Activated CD4-positive, alpha-beta T cell treated with anti-CD3 and anti-CD28 coated beads for 48 hours (primary cell): ENCODE measurements around the gene NTRK1.
A peak's percentile ranks its signal among the peaks of the same experiment; 100 is the strongest.

Experiments used
- DNase-seq: peaks from one replicate; pipeline ENCODE4 v3.0.0-alpha.2; 2020

The NTRK1 gene

DNA sequence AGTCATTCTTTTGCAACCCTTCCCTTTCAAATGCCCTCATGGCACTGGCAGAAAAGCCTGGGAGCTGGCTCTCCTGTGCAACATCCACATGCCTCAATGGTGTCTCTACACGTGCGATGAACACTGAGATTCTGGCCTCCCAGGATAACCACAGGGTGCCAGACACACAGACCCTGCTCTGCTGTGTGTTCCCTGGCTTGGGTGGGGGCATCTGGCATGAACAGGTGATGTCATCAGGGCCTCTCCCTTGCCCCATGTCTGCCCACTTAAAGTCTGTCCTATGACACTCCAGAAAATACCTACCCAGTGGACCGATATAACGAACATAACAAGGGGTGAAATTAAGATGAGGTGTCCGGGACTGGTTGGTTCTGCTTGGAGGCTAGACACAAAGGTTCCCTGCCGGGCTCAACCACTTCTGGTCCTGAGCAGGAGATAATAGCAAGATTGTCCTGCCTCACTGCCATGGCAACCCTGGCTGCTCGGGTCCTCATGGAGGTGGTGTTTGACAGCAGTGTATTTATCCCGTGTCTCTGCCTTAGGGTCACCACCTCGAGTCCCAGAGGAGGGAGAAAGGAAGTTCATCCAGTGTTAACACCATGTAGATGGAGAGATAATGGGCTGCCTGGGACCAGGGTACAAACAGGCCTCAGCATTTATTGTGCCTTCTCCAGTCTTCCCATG lies 21.1 kb upstream of the NTRK1 start:
- DNase-seq = no peak

DNA sequence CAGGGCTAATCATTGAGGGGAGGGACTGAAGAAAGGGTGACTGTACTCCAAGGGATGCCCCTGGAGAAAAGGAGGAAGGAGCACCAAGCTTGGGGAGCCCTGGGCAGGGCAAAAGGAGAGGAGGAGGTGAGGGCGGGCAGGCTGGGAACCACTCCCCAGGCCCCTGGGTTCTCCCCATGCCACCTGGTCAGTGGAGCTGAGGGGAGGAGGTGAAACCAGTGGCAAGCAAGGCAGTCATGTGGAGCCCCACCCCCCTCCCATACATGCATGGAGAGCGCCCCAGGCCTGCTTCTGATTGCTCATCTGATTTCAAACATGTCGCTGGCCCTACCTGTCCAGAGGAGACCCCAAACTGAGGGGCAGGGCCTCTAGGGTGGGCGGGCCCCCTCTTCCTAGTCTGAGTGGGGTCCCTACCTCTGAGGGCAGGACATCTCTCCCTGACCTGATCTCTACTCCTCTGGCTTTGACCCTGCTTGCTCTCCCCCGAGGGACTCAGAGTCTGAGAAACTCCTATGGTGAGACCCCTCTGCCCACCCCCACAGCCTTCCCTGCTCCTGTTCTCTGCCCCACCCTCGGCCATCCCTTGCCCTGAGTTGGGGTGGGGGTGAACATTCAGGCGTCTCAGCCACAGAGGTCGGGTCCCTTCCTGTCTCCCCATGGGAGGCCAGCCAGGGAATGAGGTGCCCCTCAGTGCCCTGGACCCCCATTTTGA lies 20.3 kb upstream of the NTRK1 start:
- DNase-seq = no peak

DNA sequence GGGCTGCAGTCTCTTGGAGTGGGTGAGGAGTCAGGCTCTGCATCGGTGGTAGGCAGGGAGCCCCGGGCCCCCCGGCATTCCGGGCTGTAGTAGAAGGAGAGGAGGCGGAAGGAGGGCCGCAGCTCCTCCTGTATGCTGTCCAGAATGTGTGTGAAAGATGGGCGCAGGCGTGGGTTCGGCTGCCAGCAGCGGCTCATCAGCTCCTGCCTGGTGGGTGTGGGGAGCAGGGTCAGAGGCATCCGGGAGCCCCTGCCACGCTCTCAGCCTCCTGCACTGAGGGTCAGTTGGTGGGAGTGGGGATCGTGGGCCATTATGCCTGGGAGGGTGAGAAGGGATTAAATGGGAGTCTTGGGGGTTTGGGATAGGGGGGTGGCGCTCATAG lies 19.8 kb upstream of the NTRK1 start:
- DNase-seq = no peak

DNA sequence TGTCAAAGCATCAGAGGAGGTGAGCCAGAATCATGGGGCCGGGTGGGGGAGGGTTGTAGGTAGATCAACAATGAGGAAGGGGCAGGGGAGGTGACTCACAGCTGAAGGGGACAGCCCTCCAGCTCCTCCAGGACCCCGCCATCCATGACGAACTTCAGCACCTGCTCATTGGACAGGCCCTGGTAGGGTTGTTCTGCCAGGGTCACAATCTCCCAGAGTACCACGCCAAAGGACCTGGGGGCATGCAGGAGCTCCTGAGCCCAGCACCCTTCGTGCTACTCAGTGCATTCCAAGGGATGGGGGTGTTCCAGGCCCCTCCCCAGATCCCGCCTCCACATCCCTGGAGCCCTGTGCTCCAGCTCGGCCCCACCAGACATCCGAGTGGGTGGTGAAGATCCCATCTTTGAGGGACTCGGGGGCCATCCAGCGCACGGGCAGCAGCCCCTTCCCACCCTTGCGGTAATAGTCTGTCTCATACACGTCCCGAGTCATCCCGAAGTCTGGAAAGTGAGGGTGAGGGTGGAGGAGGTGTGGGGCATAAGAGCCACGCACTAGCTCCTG lies 19.3 kb upstream of the NTRK1 start:
- no peak for DNase-seq

DNA sequence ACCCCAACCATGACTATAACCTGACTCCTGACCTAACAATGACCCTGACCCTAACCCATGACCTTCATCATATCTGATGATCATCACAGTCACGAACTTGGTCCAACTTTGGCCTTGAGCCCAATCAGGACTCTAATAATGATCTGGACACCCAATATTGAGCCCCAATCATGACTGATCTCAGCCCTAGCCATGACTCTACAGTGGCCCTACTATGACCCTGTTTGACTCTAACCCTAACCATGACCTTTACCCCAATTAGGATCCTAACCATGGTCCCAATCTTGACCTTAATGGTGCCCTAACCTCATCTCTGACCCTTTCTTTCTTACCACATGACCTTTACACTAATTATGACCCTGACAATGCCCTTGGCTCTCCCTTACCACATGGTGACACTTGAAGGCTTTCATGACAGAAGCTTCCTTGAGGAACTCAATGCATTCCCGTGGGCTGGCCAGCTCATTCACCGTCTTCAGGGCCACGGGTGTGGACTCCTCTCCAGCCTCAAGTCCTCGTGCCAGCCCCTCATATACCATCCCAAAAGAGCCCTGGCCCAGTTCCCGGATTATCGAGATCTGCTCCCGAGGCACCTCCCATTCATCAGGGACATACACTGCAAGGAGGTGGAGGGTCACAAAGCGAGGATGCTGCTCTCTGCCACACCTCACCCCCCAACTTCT lies 17.9 kb upstream of the NTRK1 start:
- DNase-seq = no peak

DNA sequence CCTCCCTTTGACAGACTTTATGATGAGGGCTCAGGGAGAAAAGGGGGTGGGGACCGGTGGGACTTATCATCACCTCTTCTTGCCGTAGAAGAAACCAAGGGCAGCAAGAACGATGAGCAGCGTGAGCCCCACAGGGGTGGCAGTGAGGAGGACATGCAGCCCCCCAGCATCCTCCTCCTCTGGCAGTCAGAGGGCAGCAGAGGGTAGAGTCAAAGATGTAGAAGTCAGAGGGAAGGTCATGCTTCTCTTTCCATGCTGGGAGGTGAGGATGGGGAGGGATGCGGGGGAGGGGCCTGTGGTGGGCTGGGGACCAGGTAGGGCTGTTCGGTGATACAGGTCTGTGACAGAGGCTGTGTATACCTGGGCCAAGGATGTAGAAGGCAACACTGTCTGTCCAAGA lies 16.6 kb upstream of the NTRK1 start:
- DNase-seq = no peak

DNA sequence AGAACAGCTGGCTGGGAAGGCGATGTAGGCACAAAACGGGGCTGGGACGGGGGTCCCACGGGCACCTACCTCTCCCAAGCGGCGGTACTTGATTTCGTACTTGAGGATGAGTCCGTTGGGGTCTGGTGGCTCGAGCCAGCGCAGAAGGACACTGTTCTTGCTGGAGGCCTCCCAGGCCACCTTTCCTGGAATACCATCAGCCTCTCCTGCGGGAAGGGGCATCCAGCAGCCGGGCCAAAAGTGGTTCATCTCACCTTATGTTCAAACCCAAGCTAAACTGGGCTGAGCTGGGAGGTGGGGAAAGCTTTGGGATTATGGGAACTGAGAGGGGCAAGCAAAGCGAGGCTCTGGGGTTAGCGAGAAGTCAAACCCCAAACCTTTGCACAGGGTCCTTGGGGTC lies 16.0 kb upstream of the NTRK1 start:
- DNase-seq = no peak

DNA sequence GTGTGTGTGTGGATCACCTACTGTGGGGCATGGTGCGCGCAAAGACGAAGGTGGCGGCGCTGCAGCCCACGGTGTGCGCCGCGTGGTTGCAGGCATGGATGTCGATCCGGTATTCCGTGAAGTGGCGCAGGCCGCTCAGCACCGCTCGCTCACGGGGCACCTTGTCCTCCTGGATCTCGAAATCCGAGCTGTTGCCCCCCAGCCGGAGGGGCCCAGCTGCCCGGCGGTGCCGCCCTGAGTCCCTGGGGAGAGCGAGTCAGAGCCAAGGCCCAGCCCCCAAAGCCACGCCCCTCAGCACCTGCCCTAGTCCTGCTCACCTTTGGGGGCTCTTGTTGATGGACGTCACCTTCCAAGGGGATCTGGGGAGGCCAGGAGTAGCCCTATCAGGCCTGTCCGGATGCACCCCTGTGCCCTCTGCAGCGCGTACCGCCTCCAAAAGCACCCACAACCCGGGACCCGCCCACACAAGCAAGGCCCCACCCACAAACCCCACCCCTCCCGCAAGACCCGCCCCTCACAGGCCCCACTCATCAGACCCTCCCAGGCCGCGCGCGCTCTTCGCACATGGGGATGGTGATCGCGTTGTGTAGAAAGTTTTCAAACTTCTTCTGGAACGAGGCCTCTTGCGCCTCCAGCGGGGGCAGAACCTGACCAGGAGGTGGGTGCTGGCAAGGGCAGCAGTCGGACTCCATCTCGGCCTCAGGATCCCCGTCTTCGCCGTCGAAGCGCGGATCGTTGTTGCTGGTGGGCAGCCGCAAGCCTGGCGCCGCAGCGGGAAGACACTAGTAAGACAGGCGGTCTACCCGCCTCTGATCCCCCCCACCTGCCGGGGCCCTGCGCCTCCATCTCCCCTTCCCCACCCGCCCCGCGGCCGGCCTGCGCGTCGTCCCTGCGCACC lies 15.4 kb upstream of the NTRK1 start:
- peak; percentile 40 for DNase-seq

DNA sequence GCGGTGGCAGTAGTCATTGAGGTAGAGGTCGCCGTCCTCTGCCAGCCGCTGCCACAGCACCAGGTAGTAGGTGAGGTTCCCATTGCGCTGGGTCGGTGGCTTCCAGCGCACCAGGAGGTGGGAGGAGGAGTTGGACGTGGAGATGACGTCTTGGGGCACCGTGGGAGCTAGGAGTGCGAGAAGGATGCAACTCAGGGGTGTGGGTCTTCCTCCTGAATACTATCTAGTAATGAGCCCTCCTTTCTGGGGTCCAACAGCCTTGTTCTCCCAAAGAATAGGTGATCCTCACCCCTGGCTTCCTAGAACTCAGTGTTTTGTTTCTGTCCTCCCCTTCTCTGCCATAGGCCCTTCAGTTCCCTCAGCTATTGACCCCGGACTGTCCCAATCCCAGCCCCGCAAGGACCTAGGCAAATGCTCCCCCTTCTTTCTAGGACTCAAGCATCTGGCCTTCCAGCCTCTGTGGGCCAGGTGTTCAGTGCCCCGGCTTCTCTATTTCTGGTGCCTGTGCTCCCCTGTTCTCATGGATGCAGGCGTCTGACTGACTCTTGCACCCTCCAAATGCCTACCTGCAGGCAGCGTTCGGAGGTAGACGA lies 14.6 kb upstream of the NTRK1 start:
- DNase-seq = no peak

DNA sequence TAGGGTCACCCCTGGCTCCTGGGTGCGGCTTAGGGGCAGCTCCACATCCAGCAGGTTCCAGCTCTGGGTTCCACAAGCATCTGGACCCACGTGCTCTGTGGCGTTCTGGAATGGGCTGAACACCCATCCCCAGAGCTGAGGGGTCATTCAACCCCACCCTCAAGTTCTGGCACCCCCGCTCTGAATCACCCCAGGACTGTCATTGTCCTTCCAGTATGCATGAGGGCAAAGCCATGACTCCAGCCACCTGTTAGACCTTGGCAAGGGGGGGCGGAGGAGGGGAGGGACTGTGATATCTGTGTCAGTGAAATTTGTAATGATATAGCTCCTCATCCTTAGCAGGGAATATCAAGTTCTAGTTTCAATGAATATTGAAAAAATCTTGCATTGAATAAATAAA lies 14.0 kb upstream of the NTRK1 start:
- no peak for DNase-seq

DNA sequence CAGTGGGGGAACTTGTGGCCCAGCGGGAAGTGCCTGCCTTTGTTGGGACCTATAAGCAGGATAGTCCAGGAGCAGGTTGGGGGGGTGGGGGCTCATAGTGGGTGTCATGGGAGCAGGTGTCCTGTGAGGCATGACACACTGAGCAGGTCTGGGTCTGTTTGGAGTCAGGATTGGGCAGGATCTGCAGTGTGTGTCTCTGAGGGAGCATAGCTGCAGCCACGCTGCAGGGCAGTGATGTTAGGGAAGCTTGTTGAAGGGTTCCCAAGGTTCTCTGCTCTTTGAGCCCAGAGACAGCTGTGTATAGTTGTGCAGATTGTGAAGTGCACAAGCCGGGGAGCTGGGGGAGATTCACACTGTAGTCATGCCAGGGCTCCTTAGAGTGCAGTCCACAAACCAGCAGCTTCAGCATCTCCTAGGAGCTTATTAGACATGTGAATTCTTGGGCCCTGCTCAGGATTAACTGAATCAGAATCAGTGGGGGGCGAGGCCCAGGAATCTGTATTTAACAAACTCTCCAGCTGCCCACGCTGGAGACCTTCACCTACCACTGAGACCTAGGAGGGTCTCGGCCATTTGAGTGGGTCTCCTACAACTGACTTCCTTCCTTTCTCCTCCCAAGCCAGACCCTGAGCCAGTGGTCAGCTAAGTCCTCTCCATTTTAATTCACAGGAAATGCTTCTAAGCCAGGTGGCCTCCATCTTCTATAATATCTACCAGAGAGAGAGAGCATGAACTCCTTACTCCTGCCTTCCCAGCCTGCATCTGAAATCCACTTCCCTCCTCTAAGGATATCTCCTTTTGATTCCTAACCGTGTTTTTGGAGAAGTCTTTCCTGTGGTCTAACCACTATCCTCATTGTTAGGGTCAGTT lies 12.8 kb upstream of the NTRK1 start:
- no peak for DNase-seq

DNA sequence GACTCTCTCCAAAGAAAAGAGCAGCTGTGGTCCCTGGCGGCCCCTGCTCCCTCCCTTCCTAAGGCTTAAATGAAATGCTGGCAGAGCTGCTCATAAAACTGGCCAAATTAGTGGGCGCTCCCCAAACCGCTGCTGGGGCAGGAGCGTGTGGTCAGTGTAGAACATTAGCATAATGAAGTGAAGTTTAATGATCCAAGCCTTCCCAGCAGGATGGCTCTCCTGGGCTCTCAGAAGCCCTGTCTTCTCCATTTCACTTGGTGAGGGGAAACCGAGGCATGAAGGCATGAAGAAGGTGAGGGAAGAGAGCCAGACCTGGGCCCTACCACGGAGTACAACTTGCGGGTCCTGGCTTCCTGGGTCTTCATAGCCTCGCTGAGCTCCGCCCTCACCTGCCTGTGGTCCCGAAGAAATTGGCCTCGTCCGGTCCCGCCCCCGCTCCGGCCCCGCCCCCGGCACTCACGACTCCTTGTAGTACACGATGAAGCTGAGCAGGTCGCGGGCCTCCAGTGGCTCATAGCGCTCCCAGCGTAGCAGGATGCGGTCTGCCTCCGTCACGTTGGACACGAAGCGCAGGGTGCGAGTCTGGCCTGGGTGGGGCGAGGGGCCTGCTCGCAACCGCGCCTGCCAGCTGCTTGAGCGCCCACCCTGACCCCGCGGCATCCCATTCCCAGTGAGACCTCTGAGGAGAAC lies 12.1 kb upstream of the NTRK1 start:
- peak; percentile 77 for DNase-seq

DNA sequence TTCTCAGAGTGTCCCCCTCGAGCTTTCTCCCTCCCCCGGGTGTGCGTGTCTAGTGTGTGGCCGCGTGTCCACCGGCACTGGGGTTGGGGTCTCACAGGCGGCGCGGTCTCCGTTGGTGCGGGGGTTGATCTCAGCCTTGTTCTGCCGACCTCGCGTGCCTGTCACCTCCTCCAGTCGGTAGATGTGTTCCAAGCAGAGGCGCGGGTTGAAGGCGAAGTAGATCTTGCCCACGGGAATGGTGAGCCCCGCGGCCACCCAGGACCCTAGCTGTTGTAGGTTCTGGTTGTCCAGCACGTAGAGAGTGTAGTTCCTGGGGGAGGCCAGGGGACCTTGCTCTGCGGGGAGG lies 11.5 kb upstream of the NTRK1 start:
- DNase-seq = no peak

DNA sequence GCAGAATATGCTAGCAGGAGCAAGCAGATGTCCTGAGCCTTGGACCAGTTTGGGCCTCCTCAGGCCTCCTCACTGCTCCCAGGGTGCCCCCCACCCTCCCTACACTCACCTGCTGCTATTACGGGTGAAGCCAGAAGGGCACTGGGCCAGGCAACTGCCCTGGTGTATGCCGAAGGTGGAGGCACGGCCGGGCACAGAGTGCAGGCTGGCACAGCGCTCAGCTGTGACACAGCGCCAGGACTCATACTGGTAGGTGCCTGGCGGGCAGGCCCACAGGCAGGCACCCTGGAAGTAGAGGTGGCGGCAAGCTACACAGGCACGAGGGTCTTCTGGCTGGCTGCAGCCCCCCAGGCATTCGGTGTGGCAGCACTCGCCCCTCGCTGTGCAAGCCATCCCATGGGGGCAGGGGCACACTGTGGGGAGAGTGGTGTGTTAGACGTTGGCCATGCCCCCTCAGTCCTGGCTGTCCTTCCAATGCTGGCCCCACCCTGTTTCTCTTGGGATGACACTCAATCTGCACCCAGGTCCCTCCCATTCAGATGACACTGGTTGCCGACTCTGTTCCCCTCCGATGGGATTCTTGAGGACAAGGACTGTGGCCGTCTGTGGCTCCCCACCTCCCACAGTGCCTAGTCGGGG lies 8.8 kb upstream of the NTRK1 start:
- no peak for DNase-seq

DNA sequence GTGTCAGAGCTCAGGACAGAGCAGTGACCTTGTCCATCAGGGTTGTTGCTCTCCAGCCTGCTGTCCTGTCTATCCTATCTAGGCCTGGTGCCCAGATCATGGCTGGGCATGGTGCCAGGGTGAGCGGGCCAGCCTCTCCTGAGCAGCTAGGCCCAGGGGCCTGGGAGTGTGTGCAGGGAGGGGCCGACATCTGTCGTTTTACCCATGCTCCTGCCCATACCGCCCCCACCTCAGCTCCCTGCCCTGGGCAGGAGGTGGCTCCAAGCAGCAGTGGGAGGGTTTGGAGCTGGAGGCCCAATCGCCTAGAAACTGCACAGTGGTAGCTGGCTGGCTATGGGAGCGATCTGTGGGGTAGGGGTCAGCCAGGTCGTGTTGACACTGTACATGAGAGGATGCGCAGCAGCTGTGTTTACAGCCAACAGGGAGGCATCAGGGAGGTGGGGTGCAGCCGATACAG lies 8.2 kb upstream of the NTRK1 start:
- no peak for DNase-seq

DNA sequence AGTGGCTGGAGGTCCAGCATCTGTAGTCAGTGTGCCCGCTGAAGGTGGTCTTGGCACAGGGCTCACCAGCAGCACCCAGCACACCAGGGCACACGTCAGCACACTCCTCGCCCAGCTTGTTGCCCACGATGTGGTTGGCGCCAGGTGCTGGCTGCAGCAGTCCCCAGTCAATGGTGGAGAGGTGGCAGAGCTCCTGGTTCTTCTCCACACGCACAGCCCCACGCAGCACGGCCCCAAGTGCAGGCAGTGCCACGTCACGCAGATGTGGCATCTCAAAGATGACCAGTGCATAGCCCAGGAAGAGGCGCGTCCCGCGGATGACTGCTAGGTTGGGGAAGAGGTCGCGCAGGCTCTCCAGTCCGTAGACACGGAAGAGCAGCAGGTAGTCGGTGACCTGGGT lies 6.9 kb upstream of the NTRK1 start:
- DNase-seq = no peak

DNA sequence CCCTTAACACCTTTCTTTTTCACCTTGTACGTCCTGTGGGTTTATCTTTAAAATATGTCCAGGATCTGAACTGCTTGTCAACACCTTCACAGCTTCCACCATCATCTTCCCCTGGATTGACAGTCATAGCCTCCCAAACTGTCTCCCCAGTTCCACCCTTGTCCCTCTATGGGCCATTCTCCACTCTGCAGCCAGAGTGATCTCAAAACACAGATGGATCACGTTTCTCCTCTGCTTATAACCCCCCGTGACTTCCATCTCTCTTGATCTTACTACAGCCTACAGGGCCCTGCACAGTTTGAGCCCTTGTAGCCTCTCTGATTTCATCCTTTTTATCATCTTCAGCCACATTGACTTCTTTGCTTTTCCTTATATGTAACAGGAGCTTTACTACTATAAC lies 6.0 kb upstream of the NTRK1 start:
- DNase-seq = no peak

DNA sequence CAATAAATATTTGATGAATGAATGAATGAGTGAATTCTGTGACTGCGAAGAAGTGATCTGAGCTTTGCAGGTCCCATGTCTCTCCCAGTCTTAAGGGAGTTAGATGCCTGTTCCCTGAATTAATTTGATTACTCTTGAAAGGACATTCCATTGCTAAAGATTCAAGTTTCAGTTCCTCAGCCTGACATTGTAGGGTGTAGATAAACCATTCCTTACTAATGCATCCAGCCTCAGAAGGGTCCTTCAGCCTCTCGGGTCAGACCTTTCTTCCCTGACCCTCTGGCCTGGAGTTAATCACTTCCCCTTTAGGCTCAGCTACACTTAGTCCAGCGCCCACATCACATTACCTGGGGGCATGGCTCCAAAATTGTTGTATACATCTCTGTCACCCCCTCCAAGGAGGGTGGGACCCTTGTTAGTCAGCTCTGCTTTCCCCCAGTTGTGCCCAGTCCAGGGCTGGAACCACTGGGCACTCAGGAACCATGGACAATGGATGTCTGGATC lies 4.3 kb upstream of the NTRK1 start:
- no peak for DNase-seq

DNA sequence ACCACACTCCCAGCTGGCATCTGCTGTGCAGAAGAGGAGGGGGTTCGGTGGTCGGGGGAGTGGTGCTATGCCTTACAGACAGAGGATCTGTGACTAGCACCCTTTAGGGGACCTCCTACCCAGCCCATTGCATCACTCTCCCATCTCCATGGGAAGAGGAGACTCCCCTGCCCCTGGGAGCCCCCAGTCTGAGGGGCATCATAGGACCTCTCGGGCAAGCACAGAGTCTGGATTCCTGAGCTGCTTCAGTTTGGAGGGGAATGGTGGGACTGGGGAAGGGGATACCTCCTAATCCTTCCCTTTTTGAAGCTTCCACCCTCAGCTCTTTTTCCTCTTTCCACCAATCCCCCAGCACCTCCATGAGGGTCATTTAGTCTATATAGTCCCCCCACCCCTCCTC lies 3.1 kb upstream of the NTRK1 start:
- DNase-seq = no peak

DNA sequence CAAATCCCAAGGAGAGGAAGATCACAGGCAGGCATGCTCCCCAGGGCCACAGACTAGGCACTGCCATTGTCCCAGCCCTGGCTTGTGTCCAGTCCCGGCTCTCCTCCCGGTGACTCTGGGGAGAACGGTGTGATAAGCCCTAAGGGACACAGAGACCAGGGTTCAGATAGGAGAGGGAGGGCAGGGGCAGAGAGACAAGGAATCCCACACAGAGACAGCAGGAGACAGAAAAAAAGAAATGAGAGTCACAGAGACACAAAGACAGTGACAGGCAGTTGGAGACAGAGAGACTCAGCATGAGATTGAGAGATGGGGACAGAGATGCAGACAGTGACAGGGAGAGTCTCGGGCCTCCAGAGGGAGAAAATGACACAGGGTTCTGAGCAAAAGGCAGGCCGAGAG lies 2.1 kb upstream of the NTRK1 start:
- no peak for DNase-seq
